Germinal center (tissue), 1 donor: ENCODE data around the gene DGUOK.
"Not testable (repeated sequence)": the region's sequence is repeated elsewhere in the genome, so short reads cannot be mapped to it uniquely, and the experiment has no call there.

Source experiments
- DNase-seq: peaks from one replicate; pipeline ENCODE4 v3.0.0; 2012; ENCODE audit warnings: mixed read lengths, low spot score

Gene DGUOK

GRCh38 chr2:73920577-73921545 is 5.8 kb upstream of the DGUOK start:
- DNase-seq, result peak; percentile 41

- DNase-seq, result no peak
These were observed 5.1 kb upstream of the DGUOK start for GRCh38 chr2:73921581-73921980.

- DNase-seq, result no peak
These were observed 4.0 kb upstream of the DGUOK start for GRCh38 chr2:73922681-73923080.

- DNase-seq, result no peak
These were observed 1.5 kb upstream of the DGUOK start for GRCh38 chr2:73925033-73925704.

GRCh38 chr2:73925853-73926492 is 707 bp upstream of the DGUOK start:
- no peak for DNase-seq

GRCh38 chr2:73927344-73927743 is 664 bp downstream of the DGUOK start:
- no peak for DNase-seq

- DNase-seq, result no peak
These were observed 2.3 kb downstream of the DGUOK start for GRCh38 chr2:73928963-73929347.

GRCh38 chr2:73930386-73930785 is 3.7 kb downstream of the DGUOK start:
- DNase-seq, result no peak

GRCh38 chr2:73931531-73932500 is 5.1 kb downstream of the DGUOK start:
- DNase-seq, result no peak

GRCh38 chr2:73933194-73933593 is 6.5 kb downstream of the DGUOK start:
- DNase-seq, result no peak

- DNase-seq, result no peak
These were observed 9.0 kb downstream of the DGUOK start for GRCh38 chr2:73935641-73936040.

GRCh38 chr2:73937103-73937885 is 10.6 kb downstream of the DGUOK start:
- DNase-seq, result no peak

GRCh38 chr2:73937899-73938298 is 11.2 kb downstream of the DGUOK start:
- DNase-seq, result no peak

- DNase-seq, result no peak
These were observed 12.2 kb downstream of the DGUOK start for GRCh38 chr2:73938718-73939352.

GRCh38 chr2:73939419-73939818 is 12.7 kb downstream of the DGUOK start:
- DNase-seq, result no peak

GRCh38 chr2:73940066-73940465 is 13.4 kb downstream of the DGUOK start:
- DNase-seq, result not testable (repeated sequence)

- DNase-seq, result no peak
These were observed 16.0 kb downstream of the DGUOK start for GRCh38 chr2:73942664-73943063.

GRCh38 chr2:73944714-73945113 is 18.0 kb downstream of the DGUOK start:
- no peak for DNase-seq

GRCh38 chr2:73946215-73946614 is 19.5 kb downstream of the DGUOK start:
- DNase-seq, result no peak

GRCh38 chr2:73946666-73947065 is 20.0 kb downstream of the DGUOK start:
- DNase-seq, result no peak
